Measurements from ENCODE around the gene MAPKBP1. TPM values are rescaled to one million over a fixed set of nuclear protein-coding genes. Genes with fewer than 3 reads are reported as not detected.
A peak's percentile ranks its signal among the peaks of the same experiment; 100 is the strongest.

MAPKBP1 gene
- total RNA-seq, 1 donor from 2014 or later, result 28.9 TPM

DNA sequence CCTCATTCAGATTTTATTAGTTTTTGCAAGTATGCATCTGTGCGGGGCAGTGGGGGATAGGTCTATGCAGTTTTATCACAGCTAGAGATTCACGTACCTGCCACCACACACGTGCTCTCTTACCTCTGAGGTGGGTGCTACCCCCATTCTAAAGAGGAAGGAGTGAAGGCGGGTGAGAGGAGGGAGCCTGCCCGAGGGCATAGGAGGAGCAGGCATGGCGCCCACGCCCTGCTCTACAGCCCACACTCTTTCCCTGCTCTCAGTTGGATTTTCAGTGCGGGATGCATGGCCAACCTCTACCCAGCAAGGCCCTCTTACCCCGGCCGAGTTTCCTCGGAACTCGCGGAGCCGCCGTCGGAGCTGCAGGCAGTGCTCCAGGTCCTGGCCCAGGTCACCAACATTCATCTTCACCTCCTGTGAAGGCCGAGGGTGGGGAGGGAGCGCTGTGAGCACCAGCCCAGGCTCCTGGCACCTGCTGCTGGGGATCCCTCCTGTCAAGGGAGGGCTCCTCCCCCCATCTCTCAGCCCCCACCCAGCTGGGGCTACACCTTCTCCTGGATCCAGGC lies 91.3 kb downstream of the MAPKBP1 start:
- no peak overlapping the region for H3K27ac Mint-ChIP-seq
- peaks cover 12% of the 10 kb centered on the region for H3K4me1 Mint-ChIP-seq (ENCODE audit: low read depth)
- TF ChIP-seq, protein P1, sequence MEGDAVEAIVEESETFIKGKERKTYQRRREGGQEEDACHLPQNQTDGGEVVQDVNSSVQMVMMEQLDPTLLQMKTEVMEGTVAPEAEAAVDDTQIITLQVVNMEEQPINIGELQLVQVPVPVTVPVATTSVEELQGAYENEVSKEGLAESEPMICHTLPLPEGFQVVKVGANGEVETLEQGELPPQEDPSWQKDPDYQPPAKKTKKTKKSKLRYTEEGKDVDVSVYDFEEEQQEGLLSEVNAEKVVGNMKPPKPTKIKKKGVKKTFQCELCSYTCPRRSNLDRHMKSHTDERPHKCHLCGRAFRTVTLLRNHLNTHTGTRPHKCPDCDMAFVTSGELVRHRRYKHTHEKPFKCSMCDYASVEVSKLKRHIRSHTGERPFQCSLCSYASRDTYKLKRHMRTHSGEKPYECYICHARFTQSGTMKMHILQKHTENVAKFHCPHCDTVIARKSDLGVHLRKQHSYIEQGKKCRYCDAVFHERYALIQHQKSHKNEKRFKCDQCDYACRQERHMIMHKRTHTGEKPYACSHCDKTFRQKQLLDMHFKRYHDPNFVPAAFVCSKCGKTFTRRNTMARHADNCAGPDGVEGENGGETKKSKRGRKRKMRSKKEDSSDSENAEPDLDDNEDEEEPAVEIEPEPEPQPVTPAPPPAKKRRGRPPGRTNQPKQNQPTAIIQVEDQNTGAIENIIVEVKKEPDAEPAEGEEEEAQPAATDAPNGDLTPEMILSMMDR (IDR thresholded peaks at IDR 0.05; ENCODE audit: unreplicated experiment), result no peak
- H3K27me3 Mint-ChIP-seq, result no peaks in the 10 kb centered on the region
- H3K36me3 Mint-ChIP-seq (ENCODE audit: insufficient read depth), result no peaks in the 10 kb centered on the region
- no peak for DNase-seq (ENCODE audit: low spot score, unreplicated experiment)
- no peak overlapping the region for H3K4me3 Mint-ChIP-seq (ENCODE audit: low read depth)
- no peaks in the 10 kb centered on the region for H3K9me3 Mint-ChIP-seq (ENCODE audit: low read depth)

- TF ChIP-seq, protein P1 (IDR thresholded peaks at IDR 0.05; ENCODE audit: unreplicated experiment), result no peak
- Mint-ChIP-seq H3K9me3 (ENCODE audit: low read depth) (no peaks in the 10 kb centered on the region), H3K27me3 (no peaks in the 10 kb centered on the region), H3K36me3 (ENCODE audit: insufficient read depth) (no peaks in the 10 kb centered on the region), H3K27ac (no peak overlapping the region), H3K4me1 (ENCODE audit: low read depth) (peaks cover 12% of the 10 kb centered on the region), H3K4me3 (ENCODE audit: low read depth) (no peak overlapping the region)
- no peak for DNase-seq (ENCODE audit: low spot score, unreplicated experiment)
Measured at GRCh38 chr15:41866263-41866703, 92.0 kb downstream of the MAPKBP1 start.

GRCh38 chr15:41866872-41867579 lies 92.7 kb downstream of the MAPKBP1 start:
- Mint-ChIP-seq H3K27me3 (no peaks in the 10 kb centered on the region), H3K9me3 (ENCODE audit: low read depth) (no peaks in the 10 kb centered on the region), H3K4me1 (ENCODE audit: low read depth) (peaks cover 12% of the 10 kb centered on the region), H3K36me3 (ENCODE audit: insufficient read depth) (no peaks in the 10 kb centered on the region), H3K27ac (peak overlapping the region; percentile 24), H3K4me3 (ENCODE audit: low read depth) (no peak overlapping the region)
- TF ChIP-seq, protein P1 (IDR thresholded peaks at IDR 0.05; ENCODE audit: unreplicated experiment), result no peak
- no peak for DNase-seq (ENCODE audit: low spot score, unreplicated experiment)

DNA sequence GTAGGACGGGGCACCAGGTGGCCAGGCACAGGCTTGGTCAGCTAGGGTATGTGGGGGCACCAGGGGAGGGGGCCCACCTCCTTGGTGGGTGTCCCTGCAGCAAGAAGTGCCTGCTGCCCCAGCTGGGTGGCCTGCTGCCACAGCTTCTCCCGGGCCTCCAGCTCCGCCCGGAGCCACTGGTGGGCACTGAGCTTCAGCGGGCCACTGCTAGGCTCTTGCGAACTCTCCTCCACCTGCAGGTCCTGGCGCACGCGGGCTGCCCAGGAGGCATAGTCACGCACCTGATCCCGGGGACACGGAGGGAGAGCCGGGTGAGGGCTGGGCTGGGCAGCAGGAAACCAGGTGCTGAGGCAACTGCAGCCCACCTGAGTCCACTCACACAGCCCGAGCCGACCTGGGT lies 94.0 kb downstream of the MAPKBP1 start:
- H3K27ac Mint-ChIP-seq, result no peak overlapping the region
- H3K4me3 Mint-ChIP-seq (ENCODE audit: low read depth), result no peak overlapping the region
- TF ChIP-seq, protein P1 (IDR thresholded peaks at IDR 0.05; ENCODE audit: unreplicated experiment), result no peak
- H3K4me1 Mint-ChIP-seq (ENCODE audit: low read depth), result peaks cover 12% of the 10 kb centered on the region
- no peak for DNase-seq (ENCODE audit: low spot score, unreplicated experiment)
- peaks cover 4% of the 10 kb centered on the region for H3K27me3 Mint-ChIP-seq
- H3K9me3 Mint-ChIP-seq (ENCODE audit: low read depth), result no peaks in the 10 kb centered on the region
- H3K36me3 Mint-ChIP-seq (ENCODE audit: insufficient read depth), result no peaks in the 10 kb centered on the region

- peaks cover 4% of the 10 kb centered on the region for H3K27me3 Mint-ChIP-seq
- H3K27ac Mint-ChIP-seq, result no peak overlapping the region
- DNase-seq (ENCODE audit: low spot score, unreplicated experiment), result no peak
Measured at GRCh38 chr15:41869770-41870688, 95.7 kb downstream of the MAPKBP1 start.

More at GRCh38 chr15:41869770-41870688, 95.7 kb downstream of the MAPKBP1 start:
- no peaks in the 10 kb centered on the region for H3K9me3 Mint-ChIP-seq (ENCODE audit: low read depth)
- H3K36me3 Mint-ChIP-seq (ENCODE audit: insufficient read depth), result no peaks in the 10 kb centered on the region
- peaks cover 12% of the 10 kb centered on the region for H3K4me1 Mint-ChIP-seq (ENCODE audit: low read depth)
- TF ChIP-seq, protein P1 (IDR thresholded peaks at IDR 0.05; ENCODE audit: unreplicated experiment), result no peak
- no peak overlapping the region for H3K4me3 Mint-ChIP-seq (ENCODE audit: low read depth)

All from progenitor cell of endocrine pancreas (in vitro differentiated cells).